HCT116 (cell line): Measurements from ENCODE around the gene PMS1. TPM values are rescaled to one million over a fixed set of nuclear protein-coding genes. Genes with fewer than 3 reads are reported as not detected.

Source experiments
- ATAC-seq: fragments of 200-7000 bp; cut with Tn5 transposase; 2 replicates; pipeline ENCODE4 v1.9.1; 2020; ENCODE audit warnings: mild to moderate bottlenecking, moderate library complexity
- BruUV-seq: library from RNA; stranded (reverse); fragments of 400-500 nt; replicated peaks from 2 replicates; lab custom pipeline; 2021; lab: Mats Ljungman, UMichigan
- CTCF ChIA-PET: fragments of 300-600 bp; sonication (Branson Sonifier 250); formaldehyde crosslinking; loops from one replicate; lab custom pipeline; 2021; ENCODE audit warnings: antibody characterized with exemption; lab: Charles Lee
- POLR2A ChIA-PET: fragments of 300-600, 350-600 bp; sonication (Branson Sonifier 250); formaldehyde crosslinking; loops from one replicate; lab custom pipeline; 2021; ENCODE audit warnings: antibody characterized with exemption; lab: Charles Lee
- RAD21 ChIA-PET, 2 experiments: fragments of 300-600 bp; sonication (Branson Sonifier 250); formaldehyde crosslinking; loops; one replicate each; lab custom pipeline; 2023; ENCODE audit warnings: low total read pairs in 2 of 2; ENCODE audit not compliant: uncharacterized antibody in 2 of 2, unreplicated experiment in 2 of 2, low non-redundant PET in 1 of 2; lab: Charles Lee
- DNase-seq: peaks from one replicate; pipeline ENCODE4 v3.0.0-alpha.2; 2010; ENCODE audit warnings: low read depth, low spot score
- H2AFZ ChIP-seq: fragments of 200-600 bp; shearing (Covaris generic), sonication (generic); 2 replicates; pipeline ENCODE4 v1.6.1; 2017; ENCODE audit warnings: low read depth, mixed run types, mixed read lengths, antibody characterized with exemption, low read length; ENCODE audit not compliant: poor library complexity, severe bottlenecking
- H3K27ac ChIP-seq: 2 replicates; pipeline ENCODE4 v1.5.1; 2012; ENCODE audit warnings: low read depth, low read length
- H3K27me3 ChIP-seq: fragments of 200-600 bp; sonication (generic); 2 replicates; pipeline ENCODE4 v1.6.1; 2016; ENCODE audit warnings: mixed run types, low read length, mixed read lengths; ENCODE audit not compliant: insufficient read depth
- H3K36me3 ChIP-seq, 2 experiments: fragments of 200-500 bp in 1 of 2; fragments of 200-600 bp in 1 of 2; sonication (Bioruptor generic) in 1 of 2; sonication (generic) in 1 of 2; 2 replicates each; pipeline versions ENCODE4 v1.5.1 to v1.6.1; 2014 to 2016; ENCODE audit warnings: low read length in 2 of 2, inconsistent platforms in 1 of 2, mixed read lengths in 1 of 2, mixed run types in 1 of 2; ENCODE audit not compliant: insufficient read depth in 2 of 2, control insufficient read depth in 1 of 2
- H3K4me1 ChIP-seq, 2 experiments: fragments of 200-600 bp in 1 of 2; sonication (generic) in 1 of 2; 2 replicates each; pipeline versions ENCODE4 v1.5.1 to v1.6.1; 2012 to 2017; ENCODE audit warnings: low read length in 2 of 2, inconsistent platforms in 1 of 2, mild to moderate bottlenecking in 1 of 2, mixed read lengths in 1 of 2, mixed run types in 1 of 2, moderate library complexity in 1 of 2; ENCODE audit not compliant: insufficient read depth in 2 of 2, control insufficient read depth in 1 of 2
- H3K4me2 ChIP-seq: fragments of 200-600 bp; sonication (generic); 2 replicates; pipeline ENCODE4 v1.6.1; 2017; ENCODE audit warnings: mixed run types, low read length, mixed read lengths
- H3K4me3 ChIP-seq, 2 experiments: fragments of 200-600 bp in 1 of 2; sonication (generic) in 1 of 2; replicated peaks in 1 of 2; 2 replicates each; pipeline ENCODE4 v1.5.1; 2011 to 2016; ENCODE audit warnings: low read length in 2 of 2, control low read depth in 1 of 2, low read depth in 1 of 2, mild to moderate bottlenecking in 1 of 2, mixed read lengths in 1 of 2, mixed run types in 1 of 2
- H3K79me2 ChIP-seq: fragments of 200-600 bp; sonication (generic); 2 replicates; pipeline ENCODE4 v1.6.1; 2017; ENCODE audit warnings: mild to moderate bottlenecking, mixed run types, low read length, moderate library complexity, mixed read lengths; ENCODE audit not compliant: insufficient read depth
- H3K9ac ChIP-seq: fragments of 200-600 bp; sonication (generic); 2 replicates; pipeline ENCODE4 v1.6.1; 2016; ENCODE audit warnings: low read length, mixed read lengths
- H3K9me2 ChIP-seq: fragments of 200-600 bp; sonication (generic), shearing (Covaris generic); 2 replicates; pipeline ENCODE4 v1.6.1; 2017; ENCODE audit warnings: mixed run types, mild to moderate bottlenecking, moderate library complexity; ENCODE audit not compliant: insufficient read depth
- H3K9me3 ChIP-seq, 2 experiments: fragments of 200-500 bp in 1 of 2; fragments of 200-600 bp in 1 of 2; sonication (Bioruptor generic) in 1 of 2; sonication (generic) in 1 of 2; 2 replicates each; pipeline ENCODE4 v1.6.1; 2014 to 2017; ENCODE audit warnings: low read length in 2 of 2, mixed read lengths in 2 of 2, inconsistent platforms in 1 of 2, low read depth in 1 of 2, mild to moderate bottlenecking in 1 of 2, mixed run types in 1 of 2, moderate library complexity in 1 of 2; ENCODE audit not compliant: control insufficient read depth in 1 of 2, insufficient read depth in 1 of 2
- H4K20me1 ChIP-seq: fragments of 200-600 bp; sonication (generic), shearing (Covaris generic); 2 replicates; pipeline ENCODE4 v1.6.1; 2017; ENCODE audit warnings: mixed run types, mild to moderate bottlenecking, moderate library complexity; ENCODE audit not compliant: insufficient read depth
- CTCF ChIP-seq, 3 experiments: fragments of 200-600 bp in 1 of 3; sonication (generic) in 1 of 3; IDR thresholded peaks in 2 of 3; conservative IDR thresholded peaks in 1 of 3; 2 replicates each; pipeline ENCODE4 v1.5.1; 2012 to 2017; ENCODE audit warnings: low read depth in 2 of 3, low read length in 2 of 3, antibody characterized with exemption in 1 of 3, borderline replicate concordance in 1 of 3, control low read depth in 1 of 3, mild to moderate bottlenecking in 1 of 3, mixed read lengths in 1 of 3, mixed run types in 1 of 3, moderate library complexity in 1 of 3; ENCODE audit not compliant: insufficient read depth in 1 of 3
- EGR1 ChIP-seq: IDR thresholded peaks from 2 replicates; pipeline ENCODE4 v1.6.1; 2012; ENCODE audit warnings: low read depth
- ELF1 ChIP-seq: IDR thresholded peaks from 2 replicates; pipeline ENCODE4 v1.6.1; 2012; ENCODE audit warnings: low read depth, borderline replicate concordance
- FOSL1 ChIP-seq: IDR thresholded peaks from 2 replicates; pipeline ENCODE4 v1.6.1; 2012; ENCODE audit warnings: low read depth
- POLR2AphosphoS5 ChIP-seq: IDR thresholded peaks from 2 replicates; pipeline ENCODE4 v1.6.1; 2011; ENCODE audit warnings: mild to moderate bottlenecking, low read depth, low read length, moderate library complexity
- RAD21 ChIP-seq: IDR thresholded peaks from 2 replicates; pipeline ENCODE4 v1.6.1; 2012; ENCODE audit warnings: low read depth, mild to moderate bottlenecking
- TCF7L2 ChIP-seq: IDR thresholded peaks from 2 replicates; pipeline ENCODE4 v1.7.0; 2011; ENCODE audit warnings: borderline replicate concordance, inconsistent platforms; ENCODE audit not compliant: insufficient read depth, insufficient read length; ENCODE audit errors: extremely low read depth
- YY1 ChIP-seq: IDR thresholded peaks from 2 replicates; pipeline ENCODE4 v1.6.1; 2011; ENCODE audit warnings: low read length, low read depth, moderate library complexity, mild to moderate bottlenecking; ENCODE audit not compliant: insufficient replicate concordance; ENCODE audit errors: extremely low read depth
- ZNF274 ChIP-seq: fragments of 200-500 bp; sonication (Bioruptor generic); IDR thresholded peaks from 2 replicates; pipeline ENCODE4 v1.6.1; 2014; ENCODE audit warnings: mild to moderate bottlenecking, low read depth, low read length, inconsistent platforms
- intact Hi-C: fragments of 100-400 bp; cut with micrococcal nuclease; formaldehyde crosslinking; loops from 2 replicates; pipeline ENCODE4 v1.10.0; 2022
- total RNA-seq: library from RNA; stranded (reverse); gene quantifications from one replicate; pipeline ENCODE4 v1.2.1, GENCODE V29; 2021; ENCODE audit not compliant: unreplicated experiment

The PMS1 gene
- total RNA-seq, 1 experiment from 2014 or later = 53.2 TPM

- CTCF ChIA-PET = no interaction called here
- intact Hi-C loops = no loop called here
- Histone ChIP-seq H3K27me3 (no peaks in the 10 kb centered on the region), H3K4me2 (no peak overlapping the region), H3K9ac (no peak overlapping the region), H4K20me1 (no peaks in the 10 kb centered on the region), H3K4me3 (no peak overlapping the region), H3K4me1 (no peaks in the 10 kb centered on the region), H2AFZ (no peak overlapping the region), H3K9me3 (no peaks in the 10 kb centered on the region), H3K36me3 (no peaks in the 10 kb centered on the region), H3K79me2 (no peaks in the 10 kb centered on the region), H3K9me2 (no peaks in the 10 kb centered on the region), H3K27ac (no peak overlapping the region)
- ATAC-seq (no peak), DNase-seq (no peak)
- no TSS peak for BruUV-seq
- TF ChIP-seq POLR2AphosphoS5 = no peak
- POLR2A ChIA-PET = no interaction called here
- RAD21 ChIA-PET = no interaction called here
Measured at GRCh38 chr2:189900726-189901125, 116.5 kb downstream of the PMS1 start.

GRCh38 chr2:189901664-189902063 lies 117.4 kb downstream of the PMS1 start:
- Histone ChIP-seq H3K79me2 (no peaks in the 10 kb centered on the region), H2AFZ (no peak overlapping the region), H3K36me3 (no peaks in the 10 kb centered on the region), H3K27me3 (no peaks in the 10 kb centered on the region), H3K4me3 (no peak overlapping the region), H3K4me1 (no peaks in the 10 kb centered on the region), H4K20me1 (no peaks in the 10 kb centered on the region), H3K27ac (no peak overlapping the region), H3K9ac (no peak overlapping the region), H3K9me2 (no peaks in the 10 kb centered on the region), H3K9me3 (no peaks in the 10 kb centered on the region), H3K4me2 (no peak overlapping the region)
- RAD21 ChIA-PET = no interaction called here
- CTCF ChIA-PET = no interaction called here
- intact Hi-C loops = no loop called here
- ATAC-seq (no peak), DNase-seq (no peak)
- POLR2A ChIA-PET = no interaction called here
- no TSS peak for BruUV-seq
- no peak for TF ChIP-seq POLR2AphosphoS5
- TF ChIP-seq FOSL1 = no peak
- no peak for TF ChIP-seq ZNF274
- no peak for TF ChIP-seq CTCF (IDR thresholded peaks at IDR 0.05 in 2 of 3, conservative IDR thresholded peaks at IDR 0.05 in 1 of 3; ENCODE audit: borderline replicate concordance in 1 of 3, insufficient read depth in 1 of 3, low read depth in 2 of 3, low read length in 2 of 3)
- no peak for TF ChIP-seq ELF1
- TF ChIP-seq RAD21 = no peak
- no peak for TF ChIP-seq EGR1
- TF ChIP-seq YY1 = no peak
- TF ChIP-seq TCF7L2 = no peak
